ENCODE results near the gene ADORA2A.

Gene ADORA2A

GRCh38 chr22:24465566-24465965 lies 38.2 kb downstream of the ADORA2A start:
- Histone ChIP-seq H3K9me3 (ENCODE audit: low read length) (no peaks in the 10 kb centered on the region), H3K4me3 (ENCODE audit: low read depth in 1 of 2, low read length in 2 of 2) (no peak overlapping the region), H3K4me1 (ENCODE audit: insufficient read depth, low read length) (peaks cover 14% of the 10 kb centered on the region), H3K27me3 (ENCODE audit: control insufficient read depth in 1 of 2, insufficient read depth in 2 of 2, low read length in 2 of 2) (no peaks in the 10 kb centered on the region), H3K36me3 (ENCODE audit: insufficient read depth, low read length) (no peaks in the 10 kb centered on the region), H3K27ac (ENCODE audit: low read depth, low read length) (no peak overlapping the region), H3K9ac (ENCODE audit: low read length) (no peak overlapping the region)

DNA sequence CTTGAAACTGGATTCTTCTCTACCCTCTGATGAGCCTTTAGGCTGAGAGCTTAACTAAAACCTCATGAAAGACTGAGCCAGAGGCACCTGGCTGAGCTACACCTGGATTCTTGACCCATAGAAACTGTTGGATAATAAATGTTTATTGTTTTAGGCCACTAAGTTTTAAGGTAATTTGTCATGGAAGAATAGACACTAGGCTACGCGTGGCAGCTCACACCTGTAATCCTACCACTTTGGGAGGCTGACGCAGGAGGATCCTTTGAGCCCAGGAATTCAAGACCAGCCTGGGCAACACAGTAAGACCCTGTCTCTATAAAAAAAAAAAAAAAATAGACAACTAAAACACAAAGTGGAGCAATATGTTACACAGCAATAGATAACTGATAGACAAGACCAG lies 38.6 kb downstream of the ADORA2A start:
- no peak overlapping the region for H3K4me3 ChIP-seq (ENCODE audit: low read depth in 1 of 2, low read length in 2 of 2)
- peaks cover 14% of the 10 kb centered on the region for H3K4me1 ChIP-seq (ENCODE audit: insufficient read depth, low read length)
- no peaks in the 10 kb centered on the region for H3K9me3 ChIP-seq (ENCODE audit: low read length)
- H3K27me3 ChIP-seq (ENCODE audit: control insufficient read depth in 1 of 2, insufficient read depth in 2 of 2, low read length in 2 of 2) = no peaks in the 10 kb centered on the region
- H3K36me3 ChIP-seq (ENCODE audit: insufficient read depth, low read length) = no peaks in the 10 kb centered on the region
- H3K9ac ChIP-seq (ENCODE audit: low read length) = no peak overlapping the region
- H3K27ac ChIP-seq (ENCODE audit: low read depth, low read length) = no peak overlapping the region

- no peak overlapping the region for H3K27ac ChIP-seq (ENCODE audit: low read depth, low read length)
- H3K9me3 ChIP-seq (ENCODE audit: low read length) = no peaks in the 10 kb centered on the region
- no peak overlapping the region for H3K4me3 ChIP-seq (ENCODE audit: low read depth in 1 of 2, low read length in 2 of 2)
- no peak overlapping the region for H3K9ac ChIP-seq (ENCODE audit: low read length)
- H3K4me1 ChIP-seq (ENCODE audit: insufficient read depth, low read length) = peaks cover 14% of the 10 kb centered on the region
- no peaks in the 10 kb centered on the region for H3K27me3 ChIP-seq (ENCODE audit: control insufficient read depth in 1 of 2, insufficient read depth in 2 of 2, low read length in 2 of 2)
- no peaks in the 10 kb centered on the region for H3K36me3 ChIP-seq (ENCODE audit: insufficient read depth, low read length)
Measured at GRCh38 chr22:24466716-24467328, 39.4 kb downstream of the ADORA2A start.

DNA sequence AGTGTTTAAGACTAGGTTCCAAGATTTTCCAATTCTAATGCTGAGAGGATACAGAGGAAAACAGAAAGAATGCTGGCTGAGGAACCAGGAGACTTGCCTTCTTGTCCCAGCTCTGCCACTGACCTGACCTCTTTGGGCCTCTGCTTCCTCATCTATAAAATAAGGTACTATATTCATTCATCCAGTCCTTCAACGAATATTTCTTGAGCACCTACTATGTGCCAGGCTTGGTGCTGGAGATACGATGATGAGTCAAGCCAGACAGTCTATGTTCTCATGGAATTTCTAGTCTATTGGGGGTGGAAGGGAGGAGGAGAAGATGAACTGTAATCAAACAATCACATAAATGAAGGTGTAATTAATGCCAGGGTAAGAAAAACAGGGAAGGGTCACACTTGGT lies 39.9 kb downstream of the ADORA2A start:
- Histone ChIP-seq H3K9ac (ENCODE audit: low read length) (no peak overlapping the region), H3K27me3 (ENCODE audit: control insufficient read depth in 1 of 2, insufficient read depth in 2 of 2, low read length in 2 of 2) (no peaks in the 10 kb centered on the region), H3K4me3 (ENCODE audit: low read depth in 1 of 2, low read length in 2 of 2) (no peak overlapping the region), H3K4me1 (ENCODE audit: insufficient read depth, low read length) (peaks cover 14% of the 10 kb centered on the region), H3K36me3 (ENCODE audit: insufficient read depth, low read length) (no peaks in the 10 kb centered on the region), H3K9me3 (ENCODE audit: low read length) (no peaks in the 10 kb centered on the region), H3K27ac (ENCODE audit: low read depth, low read length) (no peak overlapping the region)

DNA sequence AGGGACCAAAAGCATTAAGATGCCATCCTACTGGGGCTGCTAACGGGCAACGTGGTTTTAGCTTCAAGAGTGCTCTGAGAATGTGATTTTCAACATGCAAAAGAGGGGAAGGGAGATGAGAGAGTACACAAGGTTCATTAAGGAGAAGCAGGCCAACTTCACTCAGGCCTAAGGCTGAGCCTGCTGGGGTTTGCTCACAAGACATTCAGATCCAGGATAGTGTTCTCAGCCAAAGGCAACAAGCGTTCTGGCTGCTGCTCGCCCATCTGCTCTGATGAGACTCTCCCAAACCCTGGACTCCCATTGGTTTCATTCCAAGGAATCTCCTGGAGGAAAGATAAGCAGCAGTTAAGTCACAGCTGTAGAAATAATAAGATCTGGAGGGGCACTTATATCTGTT lies 44.2 kb downstream of the ADORA2A start:
- peaks cover 9% of the 10 kb centered on the region for H3K4me1 ChIP-seq (ENCODE audit: insufficient read depth, low read length)

DNA sequence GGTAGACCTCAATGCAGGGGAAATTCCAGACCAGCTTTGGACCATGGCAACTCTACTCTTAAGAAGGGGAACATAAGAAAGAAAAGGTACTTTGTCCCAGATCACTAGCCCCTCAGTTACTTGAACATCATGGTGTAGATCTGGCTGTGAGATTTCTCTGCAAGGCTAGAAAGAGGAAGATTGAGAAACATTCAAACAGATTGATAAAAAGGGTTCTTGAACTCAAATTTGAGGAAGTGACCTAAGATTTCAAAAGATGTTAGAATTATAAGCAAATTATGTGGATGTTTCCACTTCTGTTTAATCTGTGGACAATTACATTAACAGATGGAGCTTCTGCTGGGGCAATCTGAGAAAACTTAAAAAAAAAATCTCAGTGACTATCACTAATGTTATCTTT lies 45.9 kb downstream of the ADORA2A start:
- Histone ChIP-seq H3K9ac (ENCODE audit: low read length) (no peak overlapping the region), H3K4me1 (ENCODE audit: insufficient read depth, low read length) (no peaks in the 10 kb centered on the region), H3K27ac (ENCODE audit: low read depth, low read length) (no peak overlapping the region), H3K27me3 (ENCODE audit: control insufficient read depth in 1 of 2, insufficient read depth in 2 of 2, low read length in 2 of 2) (no peaks in the 10 kb centered on the region), H3K36me3 (ENCODE audit: insufficient read depth, low read length) (no peaks in the 10 kb centered on the region), H3K9me3 (ENCODE audit: low read length) (no peaks in the 10 kb centered on the region), H3K4me3 (ENCODE audit: low read depth in 1 of 2, low read length in 2 of 2) (no peak overlapping the region)

More for the DNA sequence above, 44.2 kb downstream of the ADORA2A start:
- Histone ChIP-seq H3K36me3 (ENCODE audit: insufficient read depth, low read length) (no peaks in the 10 kb centered on the region), H3K27me3 (ENCODE audit: control insufficient read depth in 1 of 2, insufficient read depth in 2 of 2, low read length in 2 of 2) (no peaks in the 10 kb centered on the region), H3K4me3 (ENCODE audit: low read depth in 1 of 2, low read length in 2 of 2) (no peak overlapping the region), H3K27ac (ENCODE audit: low read depth, low read length) (no peak overlapping the region), H3K9ac (ENCODE audit: low read length) (no peak overlapping the region), H3K9me3 (ENCODE audit: low read length) (no peaks in the 10 kb centered on the region)

DNA sequence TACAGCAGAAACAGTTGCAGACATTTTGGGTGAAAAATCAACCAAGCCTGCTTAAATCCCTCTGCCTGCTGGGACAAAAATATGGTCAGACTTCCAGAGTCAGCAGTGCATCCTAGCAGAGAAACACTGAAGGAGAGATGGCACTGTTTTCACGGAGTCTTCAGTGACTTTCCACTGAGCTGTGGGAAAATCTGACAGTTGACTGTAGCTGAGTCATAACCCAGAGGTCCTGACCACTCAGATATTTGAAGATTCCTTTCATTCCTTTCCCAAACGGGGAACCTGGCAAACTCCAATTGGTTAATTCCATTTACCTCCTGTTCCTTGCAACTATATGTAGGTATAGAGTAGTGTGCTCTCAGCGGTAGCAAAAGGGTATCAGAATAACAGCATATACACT lies 46.8 kb downstream of the ADORA2A start:
- Histone ChIP-seq H3K9ac (ENCODE audit: low read length) (no peak overlapping the region), H3K4me3 (ENCODE audit: low read depth in 1 of 2, low read length in 2 of 2) (no peak overlapping the region), H3K27me3 (ENCODE audit: control insufficient read depth in 1 of 2, insufficient read depth in 2 of 2, low read length in 2 of 2) (no peaks in the 10 kb centered on the region), H3K36me3 (ENCODE audit: insufficient read depth, low read length) (no peaks in the 10 kb centered on the region), H3K27ac (ENCODE audit: low read depth, low read length) (no peak overlapping the region), H3K9me3 (ENCODE audit: low read length) (no peaks in the 10 kb centered on the region), H3K4me1 (ENCODE audit: insufficient read depth, low read length) (no peaks in the 10 kb centered on the region)

DNA sequence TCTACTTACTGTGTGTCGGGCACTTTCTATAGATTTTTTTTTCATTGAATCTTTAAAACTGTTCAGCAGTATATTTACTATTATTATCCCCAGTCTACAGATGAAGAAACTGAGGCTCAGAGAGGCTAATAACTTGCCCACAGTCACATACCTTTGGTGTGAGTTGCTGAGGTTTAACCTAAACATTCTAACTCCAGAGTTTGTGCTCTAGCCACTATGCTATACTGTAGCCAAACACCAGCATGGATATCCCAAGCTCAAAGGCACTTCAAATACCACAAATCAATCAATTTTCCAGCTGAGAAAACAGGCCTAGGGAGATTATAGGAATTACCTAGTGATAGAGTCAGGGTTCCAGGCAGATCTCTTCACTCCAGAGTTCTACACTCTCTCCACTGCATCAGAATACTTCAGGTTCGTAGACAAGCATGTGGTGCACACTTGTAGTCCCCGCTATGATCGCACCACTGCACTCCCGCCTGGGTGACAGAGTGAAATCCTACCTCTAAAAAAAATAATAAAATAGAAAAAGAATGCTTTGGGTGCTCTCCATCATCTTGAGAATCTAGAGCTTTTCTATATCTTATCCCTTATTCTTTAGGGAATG lies 47.4 kb downstream of the ADORA2A start:
- H3K4me3 ChIP-seq (ENCODE audit: low read depth in 1 of 2, low read length in 2 of 2) = no peak overlapping the region
- H3K9ac ChIP-seq (ENCODE audit: low read length) = no peak overlapping the region
- H3K4me1 ChIP-seq (ENCODE audit: insufficient read depth, low read length) = no peaks in the 10 kb centered on the region
- no peaks in the 10 kb centered on the region for H3K36me3 ChIP-seq (ENCODE audit: insufficient read depth, low read length)
- no peaks in the 10 kb centered on the region for H3K27me3 ChIP-seq (ENCODE audit: control insufficient read depth in 1 of 2, insufficient read depth in 2 of 2, low read length in 2 of 2)
- H3K27ac ChIP-seq (ENCODE audit: low read depth, low read length) = no peak overlapping the region
- no peaks in the 10 kb centered on the region for H3K9me3 ChIP-seq (ENCODE audit: low read length)

DNA sequence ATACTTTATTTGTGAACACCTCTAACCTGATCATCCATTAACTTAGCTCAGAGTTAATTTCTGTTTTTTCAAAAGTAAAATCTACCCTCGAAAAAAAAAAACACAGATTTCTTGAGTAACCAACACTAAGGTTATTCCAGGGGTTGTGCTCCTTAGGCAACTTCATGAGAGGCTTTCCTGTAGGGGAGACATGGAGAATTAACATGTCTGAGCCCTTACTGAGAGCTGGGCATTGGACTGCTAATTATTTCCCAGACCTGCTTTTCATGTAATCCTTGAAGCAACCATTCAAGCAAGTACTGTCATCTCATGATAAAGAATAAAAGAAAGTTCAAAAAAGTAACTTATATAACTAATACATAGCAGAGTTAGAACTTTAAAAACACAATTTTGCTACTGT lies 54.2 kb downstream of the ADORA2A start:
- Histone ChIP-seq H3K27me3 (ENCODE audit: control insufficient read depth in 1 of 2, insufficient read depth in 2 of 2, low read length in 2 of 2) (no peaks in the 10 kb centered on the region), H3K36me3 (ENCODE audit: insufficient read depth, low read length) (no peaks in the 10 kb centered on the region), H3K4me1 (ENCODE audit: insufficient read depth, low read length) (no peaks in the 10 kb centered on the region), H3K27ac (ENCODE audit: low read depth, low read length) (no peak overlapping the region), H3K9ac (ENCODE audit: low read length) (no peak overlapping the region), H3K9me3 (ENCODE audit: low read length) (no peaks in the 10 kb centered on the region), H3K4me3 (ENCODE audit: low read depth in 1 of 2, low read length in 2 of 2) (no peak overlapping the region)

GRCh38 chr22:24482575-24482974 lies 55.2 kb downstream of the ADORA2A start:
- Histone ChIP-seq H3K9me3 (ENCODE audit: low read length) (no peaks in the 10 kb centered on the region), H3K27me3 (ENCODE audit: control insufficient read depth in 1 of 2, insufficient read depth in 2 of 2, low read length in 2 of 2) (no peaks in the 10 kb centered on the region), H3K4me3 (ENCODE audit: low read depth in 1 of 2, low read length in 2 of 2) (no peak overlapping the region), H3K9ac (ENCODE audit: low read length) (no peak overlapping the region), H3K27ac (ENCODE audit: low read depth, low read length) (no peak overlapping the region), H3K36me3 (ENCODE audit: insufficient read depth, low read length) (no peaks in the 10 kb centered on the region), H3K4me1 (ENCODE audit: insufficient read depth, low read length) (no peaks in the 10 kb centered on the region)

GRCh38 chr22:24482998-24483397 lies 55.6 kb downstream of the ADORA2A start:
- Histone ChIP-seq H3K4me3 (ENCODE audit: low read depth in 1 of 2, low read length in 2 of 2) (no peak overlapping the region), H3K9me3 (ENCODE audit: low read length) (no peaks in the 10 kb centered on the region), H3K27ac (ENCODE audit: low read depth, low read length) (no peak overlapping the region), H3K36me3 (ENCODE audit: insufficient read depth, low read length) (no peaks in the 10 kb centered on the region), H3K4me1 (ENCODE audit: insufficient read depth, low read length) (no peaks in the 10 kb centered on the region), H3K27me3 (ENCODE audit: control insufficient read depth in 1 of 2, insufficient read depth in 2 of 2, low read length in 2 of 2) (no peaks in the 10 kb centered on the region), H3K9ac (ENCODE audit: low read length) (no peak overlapping the region)

- Histone ChIP-seq H3K4me1 (ENCODE audit: insufficient read depth, low read length) (no peaks in the 10 kb centered on the region), H3K36me3 (ENCODE audit: insufficient read depth, low read length) (no peaks in the 10 kb centered on the region), H3K9me3 (ENCODE audit: low read length) (no peaks in the 10 kb centered on the region), H3K27me3 (ENCODE audit: control insufficient read depth in 1 of 2, insufficient read depth in 2 of 2, low read length in 2 of 2) (no peaks in the 10 kb centered on the region), H3K27ac (ENCODE audit: low read depth, low read length) (no peak overlapping the region), H3K9ac (ENCODE audit: low read length) (no peak overlapping the region), H3K4me3 (ENCODE audit: low read depth in 1 of 2, low read length in 2 of 2) (no peak overlapping the region)
Measured at GRCh38 chr22:24483976-24484545, 56.7 kb downstream of the ADORA2A start.
